Activated B cell treated with CpG ODN at 0.5 μM for 24 hours (primary cell): ENCODE measurements around the gene SEMA5A. TPM values are rescaled to one million over a fixed set of nuclear protein-coding genes. Genes with fewer than 3 reads are reported as not detected.

Experiments
- ATAC-seq: fragments of 200-7000 bp; cut with Tn5 transposase; one replicate; pipeline ENCODE4 v1.10.0; 2021; ENCODE audit warnings: low read depth, mild to moderate bottlenecking, moderate library complexity
- CTCF ChIA-PET: fragments of 350-600 bp; sonication (Branson Sonifier 250); formaldehyde crosslinking; loops from one replicate; lab custom pipeline; 2021; ENCODE audit warnings: antibody characterized with exemption; lab: Charles Lee
- POLR2A ChIA-PET: fragments of 350-600 bp; sonication (Branson Sonifier 250); formaldehyde crosslinking; loops from one replicate; lab custom pipeline; 2021; ENCODE audit warnings: antibody characterized with exemption; lab: Charles Lee
- DNase-seq: peaks from one replicate; pipeline ENCODE4 v3.0.0; 2022
- H3K27ac Mint-ChIP-seq: one replicate; pipeline ENCODE4 v1.8.0; 2020; ENCODE audit warnings: mixed read lengths
- H3K27me3 Mint-ChIP-seq: one replicate; pipeline ENCODE4 v1.8.0; 2021; ENCODE audit warnings: mixed read lengths
- H3K36me3 Mint-ChIP-seq: one replicate; pipeline ENCODE4 v1.8.0; 2021; ENCODE audit warnings: low read depth, mixed read lengths
- H3K4me1 Mint-ChIP-seq: one replicate; pipeline ENCODE4 v1.8.0; 2021; ENCODE audit warnings: mixed read lengths
- H3K4me3 Mint-ChIP-seq: one replicate; pipeline ENCODE4 v1.8.0; 2020; ENCODE audit warnings: mild to moderate bottlenecking, mixed read lengths
- H3K9me3 Mint-ChIP-seq: one replicate; pipeline ENCODE4 v1.8.0; 2020; ENCODE audit warnings: mixed read lengths
- intact Hi-C: fragments of 100-400 bp; cut with micrococcal nuclease; formaldehyde crosslinking; loops from one replicate; pipeline ENCODE4 v1.15.1; 2024
- total RNA-seq: library from RNA; stranded (reverse); gene quantifications from 2 replicates; pipeline ENCODE4 v1.2.3, GENCODE V29; 2022
- TF ChIP-seq, protein P1 (sequence below): fragments of 200-600 bp; IDR thresholded peaks from one replicate; pipeline ENCODE4 v1.8.0; 2022; ENCODE audit warnings: antibody characterized with exemption, mild to moderate bottlenecking

The SEMA5A gene
- total RNA-seq, 1 donor from 2014 or later, result not detected

GRCh38 chr5:9374025-9374424, 171.8 kb downstream of the SEMA5A start:
- ChIA-PET POLR2A (no interaction called here), CTCF (no interaction called here)
- Mint-ChIP-seq H3K36me3 (no peaks in the 10 kb centered on the region), H3K4me1 (no peaks in the 10 kb centered on the region), H3K9me3 (peaks cover 2% of the 10 kb centered on the region), H3K27ac (no peak overlapping the region), H3K4me3 (no peak overlapping the region), H3K27me3 (no peaks in the 10 kb centered on the region)
- no peak for DNase-seq
- intact Hi-C loops, result no loop called here
- ATAC-seq, result no peak
- TF ChIP-seq, protein P1, sequence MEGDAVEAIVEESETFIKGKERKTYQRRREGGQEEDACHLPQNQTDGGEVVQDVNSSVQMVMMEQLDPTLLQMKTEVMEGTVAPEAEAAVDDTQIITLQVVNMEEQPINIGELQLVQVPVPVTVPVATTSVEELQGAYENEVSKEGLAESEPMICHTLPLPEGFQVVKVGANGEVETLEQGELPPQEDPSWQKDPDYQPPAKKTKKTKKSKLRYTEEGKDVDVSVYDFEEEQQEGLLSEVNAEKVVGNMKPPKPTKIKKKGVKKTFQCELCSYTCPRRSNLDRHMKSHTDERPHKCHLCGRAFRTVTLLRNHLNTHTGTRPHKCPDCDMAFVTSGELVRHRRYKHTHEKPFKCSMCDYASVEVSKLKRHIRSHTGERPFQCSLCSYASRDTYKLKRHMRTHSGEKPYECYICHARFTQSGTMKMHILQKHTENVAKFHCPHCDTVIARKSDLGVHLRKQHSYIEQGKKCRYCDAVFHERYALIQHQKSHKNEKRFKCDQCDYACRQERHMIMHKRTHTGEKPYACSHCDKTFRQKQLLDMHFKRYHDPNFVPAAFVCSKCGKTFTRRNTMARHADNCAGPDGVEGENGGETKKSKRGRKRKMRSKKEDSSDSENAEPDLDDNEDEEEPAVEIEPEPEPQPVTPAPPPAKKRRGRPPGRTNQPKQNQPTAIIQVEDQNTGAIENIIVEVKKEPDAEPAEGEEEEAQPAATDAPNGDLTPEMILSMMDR, result no peak

DNA sequence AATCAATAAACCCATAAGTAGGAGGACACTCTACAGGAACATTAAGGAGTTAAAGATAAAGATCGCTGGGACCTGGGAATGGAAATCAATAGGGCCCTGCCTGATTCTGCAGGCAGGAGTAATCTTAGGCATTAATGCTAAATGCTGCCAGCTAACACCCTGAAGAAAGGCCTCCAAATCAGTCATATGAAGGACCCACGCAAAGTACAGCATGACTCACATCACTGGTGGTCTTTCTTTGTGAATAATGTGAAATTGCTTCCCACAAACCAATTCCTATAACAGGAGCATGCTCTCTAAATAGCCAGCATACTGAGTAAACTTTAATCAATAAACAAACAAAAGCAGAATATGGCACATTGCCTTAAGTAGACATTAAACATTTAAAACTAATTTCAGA, 172.3 kb downstream of the SEMA5A start:
- H3K27ac Mint-ChIP-seq, result no peak overlapping the region
- CTCF ChIA-PET, result no interaction called here
- ATAC-seq (no peak), DNase-seq (no peak)
- H3K27me3 Mint-ChIP-seq, result no peaks in the 10 kb centered on the region
- H3K4me3 Mint-ChIP-seq, result no peak overlapping the region
- peaks cover 2% of the 10 kb centered on the region for H3K9me3 Mint-ChIP-seq
- POLR2A ChIA-PET, result no interaction called here
- no peaks in the 10 kb centered on the region for H3K4me1 Mint-ChIP-seq
- TF ChIP-seq, protein P1, result no peak
- no peaks in the 10 kb centered on the region for H3K36me3 Mint-ChIP-seq
- intact Hi-C loops, result no loop called here

DNA sequence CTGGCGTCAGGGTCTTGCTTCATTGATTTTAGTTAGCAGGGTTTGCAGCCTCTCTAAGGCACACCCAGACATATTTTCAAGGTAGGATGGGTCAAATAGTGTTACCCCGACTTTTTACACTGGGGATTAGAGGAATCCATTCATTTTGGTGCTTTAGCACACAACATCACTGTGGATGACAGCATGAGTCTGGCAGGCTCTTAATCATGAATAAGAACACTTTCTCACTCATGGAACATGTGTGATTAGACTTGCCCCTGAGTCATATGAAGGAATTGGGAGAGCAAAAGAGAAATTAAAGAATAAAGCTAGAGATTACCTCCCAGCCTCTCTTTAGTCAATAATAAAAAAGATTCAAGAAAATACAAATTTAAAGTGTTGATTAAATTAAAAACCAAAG, 175.6 kb downstream of the SEMA5A start:
- ChIA-PET CTCF (no interaction called here), POLR2A (no interaction called here)
- Mint-ChIP-seq H3K4me1 (no peaks in the 10 kb centered on the region), H3K27me3 (no peaks in the 10 kb centered on the region), H3K9me3 (peaks cover 8% of the 10 kb centered on the region), H3K4me3 (no peak overlapping the region), H3K36me3 (no peaks in the 10 kb centered on the region), H3K27ac (no peak overlapping the region)
- TF ChIP-seq, protein P1, result no peak
- no peak for ATAC-seq
- intact Hi-C loops, result no loop called here
- no peak for DNase-seq

- Mint-ChIP-seq H3K4me3 (no peak overlapping the region), H3K4me1 (no peaks in the 10 kb centered on the region), H3K9me3 (peaks cover 8% of the 10 kb centered on the region), H3K36me3 (no peaks in the 10 kb centered on the region), H3K27ac (no peak overlapping the region), H3K27me3 (no peaks in the 10 kb centered on the region)
- TF ChIP-seq, protein P1, result no peak
- intact Hi-C loops, result no loop called here
- ATAC-seq (no peak), DNase-seq (no peak)
- POLR2A ChIA-PET, result no interaction called here
- CTCF ChIA-PET, result no interaction called here
Observed at GRCh38 chr5:9365512-9365911, 180.4 kb downstream of the SEMA5A start.

GRCh38 chr5:9363449-9363848, 182.4 kb downstream of the SEMA5A start:
- no peak for ATAC-seq
- DNase-seq, result no peak
- Mint-ChIP-seq H3K27me3 (no peaks in the 10 kb centered on the region), H3K36me3 (no peaks in the 10 kb centered on the region), H3K27ac (no peak overlapping the region), H3K4me3 (no peak overlapping the region), H3K4me1 (no peaks in the 10 kb centered on the region), H3K9me3 (peaks cover 5% of the 10 kb centered on the region)
- ChIA-PET CTCF (no interaction called here), POLR2A (no interaction called here)
- intact Hi-C loops, result no loop called here
- TF ChIP-seq, protein P1, result no peak
